Lung microvascular endothelial cell (primary cell): ENCODE results near the gene NSUN6. TPM values are rescaled to one million over a fixed set of nuclear protein-coding genes. Genes with fewer than 3 reads are reported as not detected.

Experiments used
- DNase-seq, 2 donors: peaks; one replicate each; pipeline versions ENCODE4 v3.0.0 to v3.0.0-alpha.2; 2010; ENCODE audit warnings: low read depth in 2 of 2
- total RNA-seq: library from RNA; depleted of rRNA; stranded (reverse); fragments of >200 nt; gene quantifications from 2 replicates; pipeline ENCODE4 v1.2.1, GENCODE V29; 2014

NSUN6 gene
- total RNA-seq, 1 donor from 2014 or later = 3.8 TPM

GRCh38 chr10:18504161-18504560 lies 147.2 kb downstream of the NSUN6 start:
- no peak for DNase-seq

DNA sequence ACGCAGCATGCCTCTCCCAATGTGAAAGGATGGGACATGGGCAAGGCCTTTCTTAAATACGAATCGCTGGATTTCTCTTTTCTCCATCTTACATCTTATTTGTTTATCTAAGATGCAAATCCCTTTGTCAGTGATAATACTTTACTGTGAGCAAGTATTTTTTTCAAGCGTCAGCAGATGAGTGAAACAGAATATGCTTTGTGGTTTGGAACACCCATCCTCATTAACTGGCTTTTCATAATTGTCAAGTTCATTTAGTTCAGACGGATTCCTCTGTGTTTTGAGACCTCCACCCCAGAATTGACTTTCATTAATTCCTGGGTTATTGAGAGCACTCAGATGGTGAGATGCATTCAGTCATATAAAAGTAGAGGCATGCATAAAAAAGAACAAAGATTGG lies 149.8 kb downstream of the NSUN6 start:
- no peak for DNase-seq

DNA sequence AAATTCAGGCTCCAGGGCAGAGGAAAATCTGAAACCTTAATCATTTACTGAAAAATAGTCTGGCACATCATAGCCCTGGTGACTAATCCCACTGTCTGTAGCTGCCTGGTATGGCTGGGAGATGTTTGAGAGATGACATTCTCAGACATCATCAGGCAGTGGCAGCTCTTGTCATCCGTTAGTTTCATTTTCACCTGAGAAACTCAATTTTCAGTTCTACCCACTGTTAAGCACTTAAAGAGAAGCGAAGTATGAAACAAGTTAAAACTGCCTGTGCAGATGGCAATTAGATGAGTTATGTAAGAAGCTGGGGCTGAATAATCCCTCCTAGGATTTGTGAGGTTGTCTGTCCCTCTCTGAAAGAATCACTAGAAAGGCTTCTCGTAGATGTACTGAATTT lies 150.2 kb downstream of the NSUN6 start:
- no peak for DNase-seq

DNA sequence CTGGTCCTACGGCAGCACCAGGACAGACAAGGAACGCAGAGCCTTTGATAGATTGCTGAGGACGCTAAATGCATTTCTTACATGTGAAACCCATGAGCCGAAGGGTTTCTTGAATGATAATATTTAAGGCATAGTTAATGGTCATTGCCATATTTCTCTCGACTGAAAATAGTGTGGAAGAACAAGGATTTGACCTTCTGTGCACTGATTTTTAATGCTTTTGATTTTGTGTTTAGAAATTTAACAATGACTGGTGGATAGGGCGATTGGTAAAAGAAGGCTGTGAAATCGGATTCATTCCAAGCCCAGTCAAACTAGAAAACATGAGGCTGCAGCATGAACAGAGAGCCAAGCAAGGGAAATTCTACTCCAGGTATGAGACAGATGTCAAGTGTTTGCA lies 150.8 kb downstream of the NSUN6 start:
- no peak for DNase-seq

GRCh38 chr10:18498998-18499397 lies 152.4 kb downstream of the NSUN6 start:
- no peak for DNase-seq

GRCh38 chr10:18497806-18498369 lies 153.5 kb downstream of the NSUN6 start:
- DNase-seq = peak in 1 of 2 donors; percentile 1

Other genes with a start within 250 kb of the NSUN6 start
- gene ARL5B, start 7.8 kb upstream of the NSUN6 start, total RNA-seq = 13.1 and 16.1 TPM in 2 replicates